ENCODE measurements around the gene ILRUN.
"Not testable (repeated sequence)": the region's sequence is repeated elsewhere in the genome, so short reads cannot be mapped to it uniquely, and the experiment has no call there.

ILRUN gene

GRCh38 chr6:34696739-34697543 is at the start of gene ILRUN:
Gene ILRUN, minus strand, starts transcription at chr6:34696767. Its CDS starts 164 bp downstream, at chr6:34696603.
- DNase-seq: peak; percentile 94

GRCh38 chr6:34745277-34746103 is 48.9 kb upstream of the ILRUN start:
- no peak for DNase-seq

- DNase-seq: not testable (repeated sequence)
Observed at GRCh38 chr6:34744294-34744647, 47.7 kb upstream of the ILRUN start.

- peak; percentile 18 for DNase-seq
Observed at GRCh38 chr6:34743625-34744293, 47.2 kb upstream of the ILRUN start.

GRCh38 chr6:34742094-34742493 is 45.5 kb upstream of the ILRUN start:
- no peak for DNase-seq

GRCh38 chr6:34736823-34737222 is 40.3 kb upstream of the ILRUN start:
- DNase-seq: no peak

- no peak for DNase-seq
Observed at GRCh38 chr6:34731393-34732060, 35.0 kb upstream of the ILRUN start.

- DNase-seq: no peak
Observed at GRCh38 chr6:34729631-34730470, 33.3 kb upstream of the ILRUN start.

- no peak for DNase-seq
Observed at GRCh38 chr6:34726055-34726454, 29.5 kb upstream of the ILRUN start.

GRCh38 chr6:34723203-34723602 is 26.6 kb upstream of the ILRUN start:
- DNase-seq: no peak

- no peak for DNase-seq
Observed at GRCh38 chr6:34722451-34722850, 25.9 kb upstream of the ILRUN start.

GRCh38 chr6:34720160-34720559 is 23.6 kb upstream of the ILRUN start:
- DNase-seq: not testable (repeated sequence)

GRCh38 chr6:34719646-34720045 is 23.1 kb upstream of the ILRUN start:
- not testable (repeated sequence) for DNase-seq

- no peak for DNase-seq
Observed at GRCh38 chr6:34718976-34719375, 22.4 kb upstream of the ILRUN start.

- no peak for DNase-seq
Observed at GRCh38 chr6:34717466-34717865, 20.9 kb upstream of the ILRUN start.

- no peak for DNase-seq
Observed at GRCh38 chr6:34714663-34715062, 18.1 kb upstream of the ILRUN start.

- not testable (repeated sequence) for DNase-seq
Observed at GRCh38 chr6:34712881-34713280, 16.3 kb upstream of the ILRUN start.

GRCh38 chr6:34709386-34709785 is 12.8 kb upstream of the ILRUN start:
- no peak for DNase-seq

- no peak for DNase-seq
Observed at GRCh38 chr6:34705241-34705640, 8.7 kb upstream of the ILRUN start.

- DNase-seq: no peak
Observed at GRCh38 chr6:34701199-34701598, 4.6 kb upstream of the ILRUN start.

GRCh38 chr6:34697904-34698559 is 1.5 kb upstream of the ILRUN start:
- no peak for DNase-seq

GRCh38 chr6:34697544-34697836 is 923 bp upstream of the ILRUN start:
- no peak for DNase-seq
